Measurements from ENCODE around the gene BTBD3. TPM values are rescaled to one million over a fixed set of nuclear protein-coding genes. Genes with fewer than 3 reads are reported as not detected.

Gene BTBD3
- total and polyA plus RNA-seq, 4 donors: 3.0 to 13.1 (median 8.4) TPM

- TF ChIP-seq ZBTB33 (IDR thresholded peaks at IDR 0.05): no peak
These were observed 15.4 kb upstream of the BTBD3 start (continued) for GRCh38 chr20:11902285-11902697.

GRCh38 chr20:11905460-11906179 is 12.1 kb upstream of the BTBD3 start:
- no peaks in the 10 kb centered on the region for H3K9me3 ChIP-seq (ENCODE audit: control insufficient read depth in 4 of 4, low read length in 3 of 4)
- WGBS: 92% methylated on average over 6 of the region's 6 CpGs
- no peak overlapping the region for H3K9ac ChIP-seq (ENCODE audit: low read depth in 1 of 2, low read length in 2 of 2)
- TF ChIP-seq HNF4G (IDR thresholded peaks at IDR 0.05) (no peak), YY1 (IDR thresholded peaks at IDR 0.05) (no peak), GABPA (IDR thresholded peaks at IDR 0.05 in 1 of 2, conservative IDR thresholded peaks at IDR 0.05 in 1 of 2) (no peak)
- H3K27me3 ChIP-seq (ENCODE audit: control insufficient read depth in 4 of 4, insufficient read depth in 4 of 4, low read length in 3 of 4): no peaks in the 10 kb centered on the region
- no peak overlapping the region for H3K27ac ChIP-seq (ENCODE audit: low read depth in 1 of 2, low read length in 2 of 2)
- H3K4me3 ChIP-seq (ENCODE audit: low read depth in 1 of 3, low read length in 3 of 3): no peak overlapping the region
- DNase-seq (ENCODE audit: low spot score): no peak
- H3K36me3 ChIP-seq (ENCODE audit: control insufficient read depth in 4 of 4, insufficient read depth in 3 of 4, low read depth in 1 of 4, low read length in 3 of 4): no peaks in the 10 kb centered on the region
- no peaks in the 10 kb centered on the region for H3K4me1 ChIP-seq (ENCODE audit: control insufficient read depth in 4 of 4, insufficient read depth in 4 of 4, low read length in 3 of 4)

- TF ChIP-seq TAF1 (conservative IDR thresholded peaks at IDR 0.05) (no peak), CTCF (IDR thresholded peaks at IDR 0.05; ENCODE audit: low read depth, low read length, missing input control) (no peak), RAD21 (IDR thresholded peaks at IDR 0.05) (no peak), FOXA1 (IDR thresholded peaks at IDR 0.05) (no peak)
- no peak for DNase-seq (ENCODE audit: low spot score)
- Histone ChIP-seq H3K27me3 (ENCODE audit: control insufficient read depth in 4 of 4, insufficient read depth in 4 of 4, low read length in 3 of 4) (no peaks in the 10 kb centered on the region), H3K9ac (ENCODE audit: low read depth in 1 of 2, low read length in 2 of 2) (no peak overlapping the region), H3K4me1 (ENCODE audit: control insufficient read depth in 4 of 4, insufficient read depth in 4 of 4, low read length in 3 of 4) (no peaks in the 10 kb centered on the region), H3K9me3 (ENCODE audit: control insufficient read depth in 4 of 4, low read length in 3 of 4) (no peaks in the 10 kb centered on the region), H3K27ac (ENCODE audit: low read depth in 1 of 2, low read length in 2 of 2) (no peak overlapping the region), H3K36me3 (ENCODE audit: control insufficient read depth in 4 of 4, insufficient read depth in 3 of 4, low read depth in 1 of 4, low read length in 3 of 4) (no peaks in the 10 kb centered on the region), H3K4me3 (ENCODE audit: low read depth in 1 of 3, low read length in 3 of 3) (no peak overlapping the region)
- whole genome bisulfite sequencing: 77% methylated on average over 4 of the region's 4 CpGs
These were observed 10.8 kb upstream of the BTBD3 start for GRCh38 chr20:11906626-11907480.

- no peak overlapping the region for H3K4me3 ChIP-seq (ENCODE audit: low read depth in 1 of 3, low read length in 3 of 3)
- no peak overlapping the region for H3K27ac ChIP-seq (ENCODE audit: low read depth in 1 of 2, low read length in 2 of 2)
These were observed 10.1 kb upstream of the BTBD3 start for GRCh38 chr20:11907621-11908020.

More at GRCh38 chr20:11907621-11908020, 10.1 kb upstream of the BTBD3 start:
- Histone ChIP-seq H3K27me3 (ENCODE audit: control insufficient read depth in 4 of 4, insufficient read depth in 4 of 4, low read length in 3 of 4) (no peaks in the 10 kb centered on the region), H3K36me3 (ENCODE audit: control insufficient read depth in 4 of 4, insufficient read depth in 3 of 4, low read depth in 1 of 4, low read length in 3 of 4) (no peaks in the 10 kb centered on the region), H3K9ac (ENCODE audit: low read depth in 1 of 2, low read length in 2 of 2) (no peak overlapping the region), H3K9me3 (ENCODE audit: control insufficient read depth in 4 of 4, low read length in 3 of 4) (no peaks in the 10 kb centered on the region), H3K4me1 (ENCODE audit: control insufficient read depth in 4 of 4, insufficient read depth in 4 of 4, low read length in 3 of 4) (no peaks in the 10 kb centered on the region)
- no peak for DNase-seq (ENCODE audit: low spot score)
- TF ChIP-seq FOXA2 (IDR thresholded peaks at IDR 0.05) (no peak), JUND (IDR thresholded peaks at IDR 0.05) (no peak), ZBTB33 (IDR thresholded peaks at IDR 0.05) (no peak), YY1 (IDR thresholded peaks at IDR 0.05) (no peak), SP1 (IDR thresholded peaks at IDR 0.05) (no peak)
- WGBS: 98% methylated on average over 4 of the region's 4 CpGs

Data from liver (tissue), 9 donors.